SU-DHL-6 (cell line): ENCODE measurements around the gene UBC.

Experiments used
- H2AFZ ChIP-seq: fragments of 200-600 bp; sonication (generic); 2 replicates; pipeline ENCODE4 v1.6.1; 2014; ENCODE audit warnings: low read depth, mild to moderate bottlenecking, moderate library complexity, mixed read lengths, antibody characterized with exemption, low read length; ENCODE audit not compliant: severe bottlenecking
- H3F3A ChIP-seq: fragments of 200-600 bp; shearing (Covaris generic); 2 replicates; pipeline ENCODE4 v1.6.0; 2016; ENCODE audit warnings: antibody characterized with exemption, mild to moderate bottlenecking; ENCODE audit not compliant: insufficient read depth
- H3K27ac ChIP-seq: fragments of 200-600 bp; sonication (generic); 2 replicates; pipeline ENCODE4 v1.5.1; 2016; ENCODE audit warnings: low read depth, mild to moderate bottlenecking, low read length, moderate library complexity, mixed read lengths
- H3K27me3 ChIP-seq: fragments of 200-600 bp; sonication (generic), shearing (Covaris generic); 2 replicates; pipeline ENCODE4 v1.6.0; 2014; ENCODE audit warnings: mild to moderate bottlenecking, low read length
- H3K36me3 ChIP-seq: fragments of 200-600 bp; sonication (generic); 2 replicates; pipeline ENCODE4 v1.6.1; 2014; ENCODE audit warnings: mild to moderate bottlenecking, low read length, mixed read lengths
- H3K4me2 ChIP-seq: fragments of 300-600, 200-600 bp; shearing (Covaris generic), sonication (generic); 2 replicates; pipeline ENCODE4 v1.6.0; 2014; ENCODE audit warnings: low read length, low read depth, mild to moderate bottlenecking; ENCODE audit not compliant: poor library complexity, severe bottlenecking
- H3K4me3 ChIP-seq: fragments of 200-600 bp; sonication (generic); 2 replicates; pipeline ENCODE4 v1.5.1; 2014; ENCODE audit warnings: antibody characterized with exemption, low read length, mild to moderate bottlenecking, mixed read lengths; ENCODE audit not compliant: insufficient read depth, poor library complexity, severe bottlenecking
- H3K79me2 ChIP-seq: fragments of 200-600 bp; sonication (generic); 2 replicates; pipeline ENCODE4 v1.6.1; 2014; ENCODE audit warnings: mild to moderate bottlenecking, low read length, moderate library complexity; ENCODE audit not compliant: insufficient read depth
- H3K9ac ChIP-seq: fragments of 200-600 bp; sonication (generic); 2 replicates; pipeline ENCODE4 v1.7.0; 2014; ENCODE audit warnings: mild to moderate bottlenecking, low read length
- H3K9me2 ChIP-seq: fragments of 200-600 bp; sonication (generic); replicated peaks from 2 replicates; pipeline ENCODE4 v1.6.1; 2014; ENCODE audit warnings: low read length; ENCODE audit not compliant: insufficient read depth
- H3K9me3 ChIP-seq: fragments of 200-600 bp; sonication (generic); 2 replicates; pipeline ENCODE4 v1.6.1; 2014; ENCODE audit warnings: low read length, mixed read lengths; ENCODE audit not compliant: insufficient read depth
- H4K20me1 ChIP-seq: fragments of 200-600 bp; sonication (generic); 2 replicates; pipeline ENCODE4 v1.6.1; 2014; ENCODE audit warnings: low read depth, mild to moderate bottlenecking, antibody characterized with exemption, low read length, moderate library complexity, mixed read lengths
- EZH2phosphoT487 ChIP-seq: fragments of 200-600 bp; sonication (generic), shearing (Covaris generic); conservative IDR thresholded peaks from 2 replicates; pipeline ENCODE4 v1.6.1; 2018; ENCODE audit warnings: mild to moderate bottlenecking, antibody characterized with exemption, low read length, moderate library complexity, mixed read lengths
- TF ChIP-seq, protein P1 (sequence below): fragments of 200-600 bp; sonication (generic); IDR thresholded peaks from one replicate; pipeline ENCODE4 v1.5.1; 2017; ENCODE audit warnings: antibody characterized with exemption, mild to moderate bottlenecking, low read length, moderate library complexity; ENCODE audit not compliant: insufficient read depth, poor library complexity, severe bottlenecking

UBC gene

DNA sequence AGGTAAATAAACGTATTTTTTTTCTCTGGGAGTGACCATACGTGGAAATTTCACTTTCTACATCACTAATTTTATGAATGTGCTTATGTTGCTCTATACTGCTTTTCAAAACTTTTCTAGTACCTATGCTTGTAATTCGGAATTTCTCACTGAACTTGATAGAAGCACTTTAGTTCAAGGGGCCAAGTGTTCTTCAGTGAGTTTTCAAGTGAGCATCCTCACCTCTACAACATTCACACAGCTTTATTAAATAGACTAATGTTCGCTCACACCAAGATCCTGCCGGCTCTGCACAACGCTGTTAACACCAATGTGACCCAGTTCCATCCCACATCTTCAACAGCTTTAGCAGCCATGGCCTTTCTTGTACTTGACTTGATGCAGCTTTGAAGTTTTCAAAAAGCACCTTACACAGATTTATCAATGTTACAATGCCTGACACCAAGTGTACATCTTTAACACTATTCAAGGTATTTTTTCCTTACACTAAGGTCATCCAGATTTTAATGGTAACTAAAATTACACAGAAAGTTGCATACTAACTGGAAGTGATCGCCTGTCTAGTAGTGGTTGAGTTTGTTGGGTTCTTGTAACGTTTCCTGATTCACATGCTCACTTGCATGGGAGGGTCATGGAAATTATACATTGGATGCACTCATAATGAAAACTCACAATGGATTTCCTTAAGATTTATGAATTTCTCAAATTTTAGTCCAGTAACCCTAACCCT lies 4.5 kb downstream of the UBC start:
- Histone ChIP-seq H3K4me2 (no peak overlapping the region), H3K79me2 (peaks cover 12% of the 10 kb centered on the region), H2AFZ (no peak overlapping the region), H4K20me1 (peaks cover 26% of the 10 kb centered on the region), H3K4me3 (no peak overlapping the region), H3K27me3 (no peaks in the 10 kb centered on the region), H3K36me3 (peaks cover 13% of the 10 kb centered on the region), H3K9me2 (no peaks in the 10 kb centered on the region), H3F3A (peaks cover 49% of the 10 kb centered on the region), H3K9ac (no peak overlapping the region), H3K9me3 (no peaks in the 10 kb centered on the region), H3K27ac (no peak overlapping the region)
- TF ChIP-seq, protein P1, sequence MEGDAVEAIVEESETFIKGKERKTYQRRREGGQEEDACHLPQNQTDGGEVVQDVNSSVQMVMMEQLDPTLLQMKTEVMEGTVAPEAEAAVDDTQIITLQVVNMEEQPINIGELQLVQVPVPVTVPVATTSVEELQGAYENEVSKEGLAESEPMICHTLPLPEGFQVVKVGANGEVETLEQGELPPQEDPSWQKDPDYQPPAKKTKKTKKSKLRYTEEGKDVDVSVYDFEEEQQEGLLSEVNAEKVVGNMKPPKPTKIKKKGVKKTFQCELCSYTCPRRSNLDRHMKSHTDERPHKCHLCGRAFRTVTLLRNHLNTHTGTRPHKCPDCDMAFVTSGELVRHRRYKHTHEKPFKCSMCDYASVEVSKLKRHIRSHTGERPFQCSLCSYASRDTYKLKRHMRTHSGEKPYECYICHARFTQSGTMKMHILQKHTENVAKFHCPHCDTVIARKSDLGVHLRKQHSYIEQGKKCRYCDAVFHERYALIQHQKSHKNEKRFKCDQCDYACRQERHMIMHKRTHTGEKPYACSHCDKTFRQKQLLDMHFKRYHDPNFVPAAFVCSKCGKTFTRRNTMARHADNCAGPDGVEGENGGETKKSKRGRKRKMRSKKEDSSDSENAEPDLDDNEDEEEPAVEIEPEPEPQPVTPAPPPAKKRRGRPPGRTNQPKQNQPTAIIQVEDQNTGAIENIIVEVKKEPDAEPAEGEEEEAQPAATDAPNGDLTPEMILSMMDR = no peak
- TF ChIP-seq EZH2phosphoT487 = no peak

GRCh38 chr12:124906606-124907261 lies 7.7 kb downstream of the UBC start:
- Histone ChIP-seq H3K27ac (no peak overlapping the region), H3K4me3 (no peak overlapping the region), H3K9ac (no peak overlapping the region), H4K20me1 (peaks cover 18% of the 10 kb centered on the region), H3K9me3 (no peaks in the 10 kb centered on the region), H3K27me3 (no peaks in the 10 kb centered on the region), H3K79me2 (no peaks in the 10 kb centered on the region), H3F3A (peaks cover 41% of the 10 kb centered on the region), H3K9me2 (no peaks in the 10 kb centered on the region), H3K4me2 (peak overlapping the region; percentile 1), H3K36me3 (peaks cover 8% of the 10 kb centered on the region), H2AFZ (no peak overlapping the region)
- TF ChIP-seq EZH2phosphoT487 = no peak
- TF ChIP-seq, protein P1 = peak; percentile 99

GRCh38 chr12:124904306-124905098 lies 9.9 kb downstream of the UBC start:
- no peaks in the 10 kb centered on the region for H4K20me1 ChIP-seq
- TF ChIP-seq, protein P1 = no peak
- no peak for TF ChIP-seq EZH2phosphoT487
- no peak overlapping the region for H3K9ac ChIP-seq
- H3K27me3 ChIP-seq = no peaks in the 10 kb centered on the region
- no peak overlapping the region for H3K4me3 ChIP-seq
- H3K4me2 ChIP-seq = no peak overlapping the region
- no peak overlapping the region for H2AFZ ChIP-seq
- no peaks in the 10 kb centered on the region for H3K9me2 ChIP-seq
- H3K79me2 ChIP-seq = no peaks in the 10 kb centered on the region
- H3K27ac ChIP-seq = no peak overlapping the region
- no peaks in the 10 kb centered on the region for H3K9me3 ChIP-seq
- peaks cover 19% of the 10 kb centered on the region for H3F3A ChIP-seq
- H3K36me3 ChIP-seq = no peaks in the 10 kb centered on the region
